Stimulated activated CD4-positive, alpha-beta T cell treated with anti-CD3 and anti-CD28 coated beads, Interleukin-4, amount 100 ng/mL, for 4 hours (primary cell): ENCODE results near the gene LDLRAD3.
"Not testable (repeated sequence)": the region's sequence is repeated elsewhere in the genome, so short reads cannot be mapped to it uniquely, and the experiment has no call there.

Source experiments
- DNase-seq, 2 experiments: peaks; one replicate each; pipeline ENCODE4 v3.0.0-alpha.2; 2020

The LDLRAD3 gene

DNA sequence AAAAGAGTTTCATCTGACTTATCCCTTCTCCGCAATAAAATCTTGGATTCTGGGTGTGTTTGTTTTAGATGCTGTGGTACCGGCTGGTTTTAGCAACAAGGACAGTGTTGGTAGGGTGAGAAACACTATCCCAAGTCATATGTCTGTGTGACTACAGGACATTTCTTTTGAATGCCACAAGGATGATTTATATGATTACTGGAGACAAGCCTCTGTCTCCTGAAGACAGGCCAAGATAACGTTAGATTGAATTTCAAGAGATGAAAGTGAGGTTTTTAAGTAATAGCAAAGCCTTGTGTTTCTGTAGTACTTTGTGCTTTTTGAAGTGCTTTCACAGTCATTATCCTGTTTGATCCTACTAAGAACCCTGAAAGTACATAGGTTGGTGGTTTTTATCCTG lies 243.8 kb downstream of the LDLRAD3 start:
- DNase-seq = no peak

GRCh38 chr11:36189735-36190134 lies 245.9 kb downstream of the LDLRAD3 start:
- DNase-seq = not testable (repeated sequence)

GRCh38 chr11:36191941-36192340 lies 248.1 kb downstream of the LDLRAD3 start:
- DNase-seq = no peak

DNA sequence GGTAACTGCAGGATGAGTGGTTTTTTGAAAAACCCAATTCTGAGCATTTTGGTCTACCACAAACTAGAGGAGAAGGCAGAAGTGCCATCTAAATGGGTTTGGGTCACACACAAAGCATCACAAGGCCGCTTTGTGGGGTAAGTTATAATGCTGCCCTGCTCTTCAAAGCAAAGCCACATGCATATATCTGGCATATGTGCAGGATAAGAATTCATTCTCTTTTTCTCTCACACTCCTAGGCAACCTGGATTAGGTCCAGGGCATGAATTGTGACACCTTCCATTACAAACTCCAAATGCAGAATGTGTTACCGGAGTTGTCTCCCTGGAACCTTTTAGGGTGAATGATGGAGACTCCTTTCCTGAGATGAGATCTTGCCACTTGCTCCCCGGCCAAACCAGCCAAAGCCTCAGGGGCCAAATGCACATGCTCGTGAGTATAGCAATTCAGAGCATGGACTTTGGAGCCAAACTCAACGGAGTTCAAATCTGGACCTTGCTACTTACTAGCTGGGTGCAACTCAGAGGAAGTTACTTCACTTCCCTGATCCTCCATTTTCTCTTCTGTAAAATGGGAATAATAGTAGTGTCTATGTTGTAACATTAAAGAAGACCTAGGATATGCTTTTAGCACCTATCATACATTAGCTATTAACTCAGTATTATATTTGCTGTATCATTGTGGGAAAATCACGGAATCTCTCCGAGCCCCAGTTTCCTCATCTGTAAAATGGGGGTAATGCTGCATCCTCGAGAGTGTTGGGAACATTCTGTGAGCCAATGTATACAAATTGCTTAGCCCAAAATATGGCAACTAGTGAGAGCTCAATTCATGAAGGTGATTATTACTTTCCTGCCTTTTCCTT lies 248.8 kb downstream of the LDLRAD3 start:
- DNase-seq = no peak

DNA sequence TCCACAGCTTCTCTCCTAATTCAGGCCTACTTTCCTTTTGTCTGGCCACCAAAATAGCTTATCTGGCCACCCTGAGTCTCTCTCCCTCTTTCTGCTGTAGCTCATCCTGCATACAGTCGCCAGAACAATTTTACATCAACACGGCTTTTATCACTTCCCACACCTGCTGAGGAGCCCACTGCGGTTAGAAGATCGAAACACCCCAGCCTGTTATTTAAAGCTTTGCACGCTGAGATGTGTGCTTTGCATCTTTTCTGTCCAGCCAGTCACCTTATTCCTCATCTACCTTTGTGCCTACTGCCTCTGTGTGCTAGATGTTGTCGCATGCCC lies 249.4 kb downstream of the LDLRAD3 start:
- DNase-seq = no peak

- no peak for DNase-seq
These were observed 249.9 kb downstream of the LDLRAD3 start for GRCh38 chr11:36193721-36194120.

GRCh38 chr11:36195496-36196354 lies 251.9 kb downstream of the LDLRAD3 start:
- DNase-seq = no peak

DNA sequence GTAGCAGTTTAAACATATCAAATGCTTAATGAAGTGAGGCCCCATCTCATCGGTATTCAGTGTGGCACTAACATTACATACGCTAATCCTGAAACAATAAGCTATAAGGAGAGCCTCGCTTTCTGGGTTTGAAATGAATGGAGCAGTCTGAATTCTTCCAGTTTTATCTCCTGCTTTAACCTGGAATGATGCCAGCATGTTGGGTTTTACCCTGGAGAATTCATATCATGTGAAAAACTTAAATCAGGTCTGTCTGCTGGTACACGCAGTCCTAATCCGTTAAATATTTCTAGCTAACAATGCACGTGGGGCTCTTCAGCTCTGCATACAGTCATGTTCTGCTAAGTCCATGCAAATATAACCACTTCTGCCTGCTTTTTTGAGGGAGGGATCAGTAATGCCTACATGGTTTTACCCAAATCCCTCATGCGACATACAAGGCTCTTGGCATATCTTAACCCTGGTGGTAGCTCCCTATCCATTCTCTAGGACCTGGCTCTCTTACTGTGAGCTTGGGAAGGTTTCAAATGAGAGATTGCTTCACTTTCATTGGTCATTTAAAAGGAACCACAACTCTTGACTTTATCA lies 252.6 kb downstream of the LDLRAD3 start:
- DNase-seq = no peak

DNA sequence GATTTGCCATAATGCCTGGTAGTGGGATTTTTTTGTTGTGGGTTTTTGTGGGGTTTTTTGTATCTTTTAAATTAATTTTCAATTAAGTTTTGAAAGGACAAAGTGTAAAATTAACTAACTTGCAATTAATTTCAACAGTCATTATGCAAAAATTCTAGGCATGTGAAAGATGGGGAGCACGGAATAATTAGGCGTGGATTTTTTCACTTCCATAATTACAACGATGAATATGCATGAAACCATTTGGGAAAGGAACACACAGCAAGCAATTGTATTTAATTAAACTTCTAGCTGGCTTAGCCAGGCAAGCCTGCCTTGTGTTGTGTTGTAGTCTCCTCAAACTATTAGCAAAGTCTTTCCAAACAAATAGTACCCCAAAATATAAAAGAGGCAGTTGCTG lies 257.5 kb downstream of the LDLRAD3 start:
- DNase-seq = no peak

- no peak for DNase-seq
These were observed 261.7 kb downstream of the LDLRAD3 start for GRCh38 chr11:36205536-36205935.

DNA sequence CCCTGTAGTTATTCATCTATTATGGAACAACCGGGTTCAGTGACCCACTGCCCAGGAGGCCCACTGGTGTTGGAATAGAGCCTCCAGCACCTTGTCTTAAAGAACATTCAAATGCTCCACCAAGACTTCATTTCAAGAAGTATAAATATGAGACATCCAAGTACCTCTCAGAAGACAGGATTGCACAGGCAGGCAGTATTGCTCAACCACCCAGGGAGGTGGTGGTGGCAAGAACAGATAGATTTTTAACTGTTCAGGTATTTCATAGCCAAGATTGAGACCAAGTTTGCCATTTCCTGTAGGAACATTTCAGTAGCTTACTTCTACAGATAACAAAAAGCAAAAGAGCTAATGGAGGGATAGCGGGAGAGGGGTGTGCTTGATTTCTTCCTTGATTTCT lies 266.7 kb downstream of the LDLRAD3 start:
- DNase-seq = no peak

DNA sequence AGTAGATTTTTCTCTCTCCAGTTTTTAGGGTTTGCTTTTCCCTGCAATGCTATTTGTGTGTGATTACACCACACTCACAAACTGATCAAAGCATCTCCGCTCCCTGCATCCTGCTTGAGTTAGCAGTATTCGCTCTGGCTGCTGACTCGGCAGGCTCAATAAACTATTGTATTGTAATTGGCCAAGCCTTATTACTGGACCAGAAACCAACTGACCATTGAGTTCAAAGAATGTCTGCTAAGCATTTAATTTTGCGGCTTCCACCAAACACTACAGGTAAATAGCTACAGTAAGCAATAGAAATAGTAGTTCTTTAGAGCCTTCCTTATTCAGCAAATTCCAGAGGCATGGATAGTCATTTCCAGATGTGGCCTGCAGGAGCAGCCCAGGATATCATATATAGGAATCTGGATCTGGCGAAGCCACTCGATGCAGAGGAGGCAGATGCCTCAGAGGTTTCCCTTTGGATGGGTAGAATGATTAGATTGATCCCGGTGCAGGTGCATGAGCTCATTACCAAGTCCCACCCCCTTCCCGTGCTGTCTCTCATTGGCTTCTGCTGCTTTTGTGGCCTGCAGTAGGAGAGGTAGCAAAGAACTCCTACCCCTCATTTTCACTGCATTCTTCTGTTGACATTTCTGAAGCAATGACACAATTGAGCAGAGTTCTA lies 268.0 kb downstream of the LDLRAD3 start:
- DNase-seq = no peak

- DNase-seq = no peak
These were observed 268.9 kb downstream of the LDLRAD3 start for GRCh38 chr11:36212564-36213392.

DNA sequence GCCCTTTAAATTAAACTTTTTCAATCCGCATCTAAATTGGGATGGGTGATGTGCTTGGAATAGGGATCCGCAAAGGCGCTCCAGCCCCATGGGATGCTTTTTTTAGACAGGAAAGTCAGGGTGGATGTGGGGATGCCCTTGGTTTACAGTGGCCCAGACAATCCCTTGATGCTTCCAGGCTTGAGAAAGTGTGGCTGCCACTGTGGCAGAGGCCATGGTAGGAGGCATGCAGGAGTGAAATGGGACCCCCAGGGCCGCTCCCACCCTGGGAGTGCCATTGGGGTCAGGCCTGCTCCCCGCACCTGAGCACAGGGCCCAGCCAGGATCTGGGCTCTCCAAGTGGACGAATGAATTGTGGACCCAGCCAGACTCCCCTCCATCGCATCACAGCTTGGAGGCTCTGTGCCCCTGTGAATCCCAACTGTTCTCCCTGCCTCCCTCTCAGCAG lies 269.6 kb downstream of the LDLRAD3 start:
- no peak for DNase-seq

- DNase-seq = no peak
These were observed 270.6 kb downstream of the LDLRAD3 start for GRCh38 chr11:36214480-36214879.

- no peak for DNase-seq
These were observed 271.3 kb downstream of the LDLRAD3 start for GRCh38 chr11:36214976-36215692.

DNA sequence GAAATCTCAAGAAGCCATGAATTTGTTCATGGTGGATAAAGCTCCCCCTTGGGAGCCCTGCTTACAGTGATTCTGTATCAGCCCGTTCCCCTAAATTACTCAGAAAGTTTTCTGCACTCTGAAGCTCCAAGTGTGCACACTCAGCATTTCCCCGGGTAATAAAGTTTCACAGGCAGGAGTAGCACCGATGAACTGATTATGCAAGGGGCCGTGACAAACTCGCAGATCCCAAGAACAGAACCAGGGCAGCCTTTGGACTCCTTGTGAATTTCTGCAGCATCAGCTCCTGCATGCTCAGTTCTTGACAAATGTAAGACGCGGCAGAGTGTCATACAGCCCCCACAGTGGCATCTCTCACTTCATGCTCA lies 271.8 kb downstream of the LDLRAD3 start:
- DNase-seq = no peak

DNA sequence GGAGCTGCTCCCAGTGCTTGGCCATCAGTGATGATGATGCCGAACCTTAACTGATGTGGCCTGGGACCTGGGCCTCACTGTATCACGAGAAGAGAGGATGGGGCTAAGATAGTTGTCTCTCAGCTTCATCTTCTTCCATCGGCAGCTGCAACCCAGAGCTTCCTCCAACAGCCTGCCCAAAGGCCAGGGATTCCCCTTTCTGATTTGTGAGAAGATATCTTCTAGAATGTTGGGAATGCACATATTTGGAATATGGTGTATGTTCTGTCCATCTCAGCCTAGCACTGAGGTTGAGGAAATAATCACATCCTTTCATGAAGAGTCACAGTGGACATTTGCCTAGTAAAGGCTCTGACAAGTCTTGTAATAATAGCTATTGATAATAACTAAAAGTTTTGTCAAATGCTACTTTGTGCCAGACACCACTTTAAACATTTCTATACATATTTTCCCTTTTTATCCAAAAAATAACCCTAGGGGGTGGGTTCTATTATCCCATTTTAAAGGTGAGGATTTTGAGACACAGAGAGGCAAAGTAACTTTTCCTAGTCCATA lies 272.3 kb downstream of the LDLRAD3 start:
- no peak for DNase-seq

DNA sequence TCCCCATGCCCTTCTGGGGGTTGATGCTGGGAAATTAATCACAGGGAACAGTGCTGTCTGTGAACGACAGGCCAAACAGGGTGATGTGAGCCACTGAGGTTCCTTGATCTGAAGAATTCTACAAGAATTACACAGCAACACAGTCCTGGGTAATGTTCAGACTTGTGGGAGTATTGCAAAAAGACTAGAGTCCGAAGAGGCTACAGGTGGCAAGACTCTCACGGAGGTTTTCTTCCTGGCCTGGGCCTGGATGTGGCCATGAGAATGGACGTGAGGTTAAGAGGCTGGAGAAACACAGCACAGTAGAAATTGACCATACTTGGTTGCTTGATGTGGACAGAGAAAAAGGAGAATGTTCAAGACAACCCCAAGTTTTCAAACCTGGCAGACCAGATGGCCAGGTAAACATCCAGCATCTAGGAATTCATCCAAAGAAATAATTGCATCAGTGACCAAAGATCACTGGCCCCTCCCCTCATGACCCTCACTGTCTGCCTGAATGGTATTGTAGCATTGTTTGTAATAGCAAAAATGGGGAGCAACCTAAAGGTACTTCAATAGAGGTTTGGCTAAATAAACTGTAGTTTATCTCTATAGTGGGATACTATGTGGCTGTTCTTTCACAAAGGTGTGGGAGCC lies 274.5 kb downstream of the LDLRAD3 start:
- no peak for DNase-seq

- DNase-seq = no peak
These were observed 276.1 kb downstream of the LDLRAD3 start for GRCh38 chr11:36219996-36220395.
